Glomerular endothelial cell (primary cell): Measurements from ENCODE around the gene SLC12A5. TPM values are rescaled to one million over a fixed set of nuclear protein-coding genes. Genes with fewer than 3 reads are reported as not detected.

ENCODE experiments used
- DNase-seq: peaks from one replicate; pipeline ENCODE4 v3.0.0-alpha.2; 2011; ENCODE audit warnings: low read depth, low spot score; ENCODE audit errors: extremely low read depth
- total RNA-seq: library from RNA; depleted of rRNA; stranded (reverse); fragments of >200 nt; gene quantifications from 2 replicates; pipeline ENCODE4 v1.2.3, GENCODE V29; 2015

The SLC12A5 gene
- total RNA-seq, 1 donor from 2014 or later: 2.2 TPM

DNA sequence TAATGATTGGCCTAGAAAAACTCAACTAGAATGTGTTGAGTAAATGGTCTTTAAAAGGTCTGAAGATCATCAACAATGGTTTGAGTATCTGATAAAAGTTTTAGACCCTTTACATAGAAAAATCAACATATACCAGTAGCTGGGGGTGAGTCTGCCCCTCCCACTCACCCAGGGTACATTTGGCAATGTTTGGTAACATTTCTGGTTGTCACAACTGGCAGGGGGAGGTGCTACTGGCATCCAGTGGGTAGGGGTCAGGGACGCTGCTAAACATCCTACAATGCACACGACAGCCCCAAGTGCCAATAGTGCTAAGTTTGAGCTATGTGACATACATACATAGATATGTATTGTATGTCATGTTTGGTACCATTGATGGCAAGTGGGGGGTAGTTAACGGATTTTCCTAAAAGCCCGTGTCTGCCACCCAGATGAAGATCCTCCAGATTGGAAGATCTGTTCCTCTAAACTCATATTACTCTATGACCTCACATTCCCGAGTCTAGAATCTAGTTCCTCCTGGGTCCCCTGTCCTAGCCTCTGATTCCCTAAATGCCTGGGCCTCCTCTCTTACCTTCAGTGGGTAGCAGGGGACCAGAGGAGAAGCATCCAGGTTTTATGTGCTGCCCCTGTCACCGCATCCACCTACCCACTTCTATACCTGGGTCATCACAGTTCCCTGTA, 22.9 kb upstream of the SLC12A5 start:
- DNase-seq: no peak

DNA sequence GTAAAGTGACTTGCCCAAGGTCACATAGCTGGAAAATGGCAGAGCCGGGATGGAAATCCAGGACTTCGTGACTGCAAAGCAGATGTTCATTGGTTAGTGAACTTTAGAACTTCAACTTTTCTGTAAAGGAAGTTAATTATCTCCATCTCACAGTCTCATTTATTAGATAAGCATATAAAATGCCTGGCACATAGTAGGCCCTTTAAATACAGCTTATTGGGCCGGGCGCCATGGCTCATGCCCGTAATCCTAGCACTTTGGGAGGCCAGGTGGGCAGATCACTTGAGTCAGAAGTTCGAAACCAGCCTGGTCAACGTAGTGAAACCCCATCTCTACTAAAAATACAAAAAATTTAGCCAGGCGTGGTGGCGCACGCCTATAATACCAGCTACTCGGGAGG, 22.1 kb upstream of the SLC12A5 start:
- DNase-seq: no peak

DNA sequence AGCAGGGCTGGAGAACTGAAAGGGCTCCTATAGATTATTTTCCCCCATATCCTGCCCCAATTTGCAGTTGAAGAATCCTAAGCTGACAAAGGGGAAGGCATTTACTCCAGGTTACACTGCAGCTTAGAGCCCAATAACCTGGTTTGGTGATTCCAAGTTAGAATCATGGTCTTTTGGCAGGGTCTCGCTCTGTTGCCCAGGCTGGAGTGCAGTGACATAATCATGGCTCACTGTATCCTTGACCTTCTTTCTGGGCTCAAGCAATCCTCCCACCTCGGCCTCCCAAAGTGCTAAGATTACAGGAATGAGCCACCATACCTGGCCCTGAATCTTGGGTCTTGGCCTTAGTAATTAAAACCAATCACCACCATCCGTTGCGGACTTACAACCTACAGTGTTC, 21.3 kb upstream of the SLC12A5 start:
- no peak for DNase-seq

DNA sequence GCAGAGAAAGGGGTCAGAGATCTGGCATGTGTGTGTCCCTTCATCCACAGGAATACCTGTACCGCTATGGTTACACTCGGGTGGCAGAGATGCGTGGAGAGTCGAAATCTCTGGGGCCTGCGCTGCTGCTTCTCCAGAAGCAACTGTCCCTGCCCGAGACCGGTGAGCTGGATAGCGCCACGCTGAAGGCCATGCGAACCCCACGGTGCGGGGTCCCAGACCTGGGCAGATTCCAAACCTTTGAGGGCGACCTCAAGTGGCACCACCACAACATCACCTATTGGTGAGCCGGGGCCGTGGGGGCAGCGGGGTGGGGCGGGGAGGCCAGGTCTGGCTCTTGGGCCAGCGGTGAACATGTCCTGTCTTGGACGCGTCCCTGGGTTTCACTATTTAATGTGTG, 19.2 kb upstream of the SLC12A5 start:
- no peak for DNase-seq

DNA sequence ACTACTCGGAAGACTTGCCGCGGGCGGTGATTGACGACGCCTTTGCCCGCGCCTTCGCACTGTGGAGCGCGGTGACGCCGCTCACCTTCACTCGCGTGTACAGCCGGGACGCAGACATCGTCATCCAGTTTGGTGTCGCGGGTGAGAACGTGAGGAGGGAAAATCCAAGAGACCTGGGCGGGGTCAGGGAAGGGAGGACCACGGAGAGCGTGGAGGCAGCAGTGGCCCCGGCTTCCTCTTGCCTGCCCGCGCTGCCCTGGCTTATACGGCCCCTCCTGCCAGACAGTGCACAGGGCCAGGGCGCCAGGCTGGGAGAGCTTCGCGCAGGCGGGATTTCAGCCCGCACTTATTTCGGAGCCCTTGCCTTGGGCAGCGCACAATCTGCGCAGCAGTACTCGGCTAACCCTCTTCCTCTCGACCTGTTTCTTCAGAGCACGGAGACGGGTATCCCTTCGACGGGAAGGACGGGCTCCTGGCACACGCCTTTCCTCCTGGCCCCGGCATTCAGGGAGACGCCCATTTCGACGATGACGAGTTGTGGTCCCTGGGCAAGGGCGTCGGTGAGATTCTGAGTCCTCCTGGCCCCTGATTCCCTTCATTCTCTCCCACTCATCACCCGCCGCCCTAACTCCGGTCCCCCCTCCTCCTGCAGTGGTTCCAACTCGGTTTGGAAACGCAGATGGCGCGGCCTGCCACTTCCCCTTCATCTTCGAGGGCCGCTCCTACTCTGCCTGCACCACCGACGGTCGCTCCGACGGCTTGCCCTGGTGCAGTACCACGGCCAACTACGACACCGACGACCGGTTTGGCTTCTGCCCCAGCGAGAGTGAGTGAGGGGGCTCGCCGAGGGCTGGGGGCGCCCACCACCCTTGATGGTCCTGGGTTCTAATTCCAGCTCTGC, 18.3 kb upstream of the SLC12A5 start:
- DNase-seq: no peak

DNA sequence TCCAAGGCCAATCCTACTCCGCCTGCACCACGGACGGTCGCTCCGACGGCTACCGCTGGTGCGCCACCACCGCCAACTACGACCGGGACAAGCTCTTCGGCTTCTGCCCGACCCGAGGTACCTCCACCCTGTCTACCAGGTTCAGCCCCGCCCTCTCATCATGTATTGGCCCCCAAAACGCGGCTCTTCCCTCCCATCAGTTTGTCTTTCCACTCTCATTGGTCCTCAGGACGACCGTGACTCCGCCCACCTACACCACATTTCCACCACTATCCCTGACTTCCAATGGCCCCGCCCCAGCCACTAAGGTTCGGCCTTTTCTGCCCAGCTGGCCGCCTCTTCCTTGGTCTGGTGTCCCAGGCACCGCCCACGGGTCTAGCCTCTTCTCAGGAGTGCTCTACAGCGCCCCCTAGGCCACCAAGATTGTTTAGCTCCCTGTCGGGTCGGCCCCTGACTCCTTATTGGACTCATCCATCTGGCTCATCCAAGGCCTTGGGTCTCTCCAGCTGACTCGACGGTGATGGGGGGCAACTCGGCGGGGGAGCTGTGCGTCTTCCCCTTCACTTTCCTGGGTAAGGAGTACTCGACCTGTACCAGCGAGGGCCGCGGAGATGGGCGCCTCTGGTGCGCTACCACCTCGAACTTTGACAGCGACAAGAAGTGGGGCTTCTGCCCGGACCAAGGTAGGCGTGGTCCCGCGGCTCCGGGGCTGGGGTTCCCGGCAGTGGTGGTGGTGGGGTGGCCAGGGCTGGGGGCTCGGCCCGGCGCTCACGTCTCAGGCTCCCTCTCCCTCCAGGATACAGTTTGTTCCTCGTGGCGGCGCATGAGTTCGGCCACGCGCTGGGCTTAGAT, 17.2 kb upstream of the SLC12A5 start:
- DNase-seq: no peak

DNA sequence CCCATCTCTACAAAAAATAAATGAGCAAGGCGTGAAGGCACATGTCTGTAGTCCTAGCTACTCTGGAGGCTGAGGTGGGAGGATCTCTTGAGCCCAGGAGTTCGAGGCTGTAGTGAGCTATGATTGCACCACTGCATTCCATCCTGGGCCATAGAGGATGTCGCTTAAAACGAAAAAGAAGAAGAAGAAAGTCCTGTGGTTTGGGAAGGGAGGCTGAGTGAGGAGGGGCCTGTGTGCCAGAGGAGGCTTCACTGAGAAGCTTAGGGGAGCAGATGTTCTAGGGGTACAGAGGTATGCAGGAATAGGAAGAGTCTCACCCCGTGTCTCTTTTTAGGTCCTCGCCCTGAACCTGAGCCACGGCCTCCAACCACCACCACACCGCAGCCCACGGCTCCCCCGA, 16.1 kb upstream of the SLC12A5 start:
- no peak for DNase-seq

DNA sequence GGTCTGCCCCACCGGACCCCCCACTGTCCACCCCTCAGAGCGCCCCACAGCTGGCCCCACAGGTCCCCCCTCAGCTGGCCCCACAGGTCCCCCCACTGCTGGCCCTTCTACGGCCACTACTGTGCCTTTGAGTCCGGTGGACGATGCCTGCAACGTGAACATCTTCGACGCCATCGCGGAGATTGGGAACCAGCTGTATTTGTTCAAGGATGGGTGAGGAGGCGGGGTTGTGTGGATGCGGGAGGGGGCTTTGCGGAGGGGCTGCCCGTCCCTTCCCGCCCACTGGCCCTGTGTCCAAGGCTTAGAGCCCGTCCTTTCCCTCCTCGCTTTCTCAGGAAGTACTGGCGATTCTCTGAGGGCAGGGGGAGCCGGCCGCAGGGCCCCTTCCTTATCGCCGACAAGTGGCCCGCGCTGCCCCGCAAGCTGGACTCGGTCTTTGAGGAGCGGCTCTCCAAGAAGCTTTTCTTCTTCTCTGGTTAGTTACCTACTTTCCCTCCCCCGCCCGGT, 15.6 kb upstream of the SLC12A5 start:
- DNase-seq: no peak

DNA sequence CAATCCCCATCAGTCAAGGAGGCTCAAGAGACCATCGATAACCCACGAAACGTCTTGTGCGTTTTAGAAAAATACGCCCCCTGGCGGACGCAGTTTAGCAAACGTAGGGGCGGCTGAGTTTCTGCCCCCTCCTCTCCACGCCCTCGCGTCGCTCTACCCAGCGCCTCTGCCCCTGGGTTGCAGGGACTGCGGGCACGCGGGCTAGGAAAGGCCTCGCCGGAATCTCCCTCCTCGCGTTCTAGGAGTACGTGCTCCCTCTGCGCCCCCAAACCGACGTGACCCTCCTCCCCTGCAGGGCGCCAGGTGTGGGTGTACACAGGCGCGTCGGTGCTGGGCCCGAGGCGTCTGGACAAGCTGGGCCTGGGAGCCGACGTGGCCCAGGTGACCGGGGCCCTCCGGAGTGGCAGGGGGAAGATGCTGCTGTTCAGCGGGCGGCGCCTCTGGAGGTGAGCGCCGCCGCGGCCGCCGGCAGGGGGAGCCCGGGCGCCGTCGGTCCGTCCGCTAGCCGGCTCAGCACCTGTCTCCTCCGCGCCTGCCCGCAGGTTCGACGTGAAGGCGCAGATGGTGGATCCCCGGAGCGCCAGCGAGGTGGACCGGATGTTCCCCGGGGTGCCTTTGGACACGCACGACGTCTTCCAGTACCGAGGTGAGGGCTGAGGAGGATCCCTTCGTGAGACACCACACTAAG, 15.0 kb upstream of the SLC12A5 start:
- no peak for DNase-seq

DNA sequence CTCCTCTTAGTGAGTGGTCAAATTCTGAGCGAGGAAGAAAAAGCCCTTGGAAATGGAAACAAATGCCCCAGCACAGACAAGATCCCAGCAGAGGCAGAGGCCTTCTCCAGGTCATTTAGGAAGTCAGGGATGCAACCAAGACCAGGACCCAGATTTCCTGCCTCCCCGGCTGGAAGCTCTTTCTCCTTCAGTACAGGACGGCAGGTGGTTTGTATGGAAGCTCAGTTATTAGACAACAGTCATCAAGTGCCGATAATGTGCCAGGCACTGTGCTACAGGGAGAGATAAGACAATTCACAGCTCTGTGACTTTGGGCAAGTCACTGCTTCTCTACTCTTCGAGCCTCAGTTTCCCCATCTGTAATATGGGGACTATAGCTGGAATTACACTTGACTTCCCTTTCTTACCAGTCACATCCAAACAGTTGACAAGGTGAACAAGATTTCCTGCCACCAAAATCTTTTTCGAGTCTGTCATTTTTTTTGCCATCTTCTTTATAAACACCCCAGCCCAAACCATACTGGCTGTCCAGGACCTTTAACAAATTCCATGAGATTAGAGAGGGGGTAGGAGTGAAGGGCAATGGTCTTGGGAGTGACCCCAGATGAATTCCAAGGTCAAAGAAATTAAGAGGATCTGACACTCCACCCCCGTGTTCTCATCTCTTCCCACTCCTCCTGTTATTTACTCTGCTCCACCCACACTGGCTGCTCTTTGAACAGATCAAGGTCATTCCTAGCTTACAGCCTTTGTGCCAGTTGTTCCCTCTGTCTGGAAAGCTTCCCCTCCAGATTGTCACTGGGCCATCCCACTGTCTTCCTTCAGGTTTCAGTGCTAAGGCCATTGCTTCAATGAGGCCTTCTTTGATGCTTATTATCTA, 14.3 kb upstream of the SLC12A5 start:
- no peak for DNase-seq

DNA sequence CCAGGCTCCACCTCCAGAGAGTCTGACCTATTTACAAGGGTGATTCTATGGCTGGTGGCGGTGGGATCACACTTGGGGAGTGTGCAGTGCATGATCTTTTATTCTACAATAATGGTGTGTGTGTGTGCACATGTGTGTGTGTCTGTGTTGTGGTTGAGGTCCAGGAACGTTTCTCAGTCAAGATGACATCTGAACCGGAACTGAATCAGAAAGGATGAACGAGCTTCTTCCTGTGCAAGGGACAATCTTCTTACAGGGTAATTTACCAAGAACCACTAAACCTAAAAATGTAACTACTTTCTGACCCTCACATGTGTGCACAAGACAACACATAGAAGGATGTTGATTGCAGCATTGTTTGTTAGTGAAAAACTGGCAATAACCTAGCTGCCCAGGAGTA, 11.7 kb upstream of the SLC12A5 start:
- DNase-seq: no peak

DNA sequence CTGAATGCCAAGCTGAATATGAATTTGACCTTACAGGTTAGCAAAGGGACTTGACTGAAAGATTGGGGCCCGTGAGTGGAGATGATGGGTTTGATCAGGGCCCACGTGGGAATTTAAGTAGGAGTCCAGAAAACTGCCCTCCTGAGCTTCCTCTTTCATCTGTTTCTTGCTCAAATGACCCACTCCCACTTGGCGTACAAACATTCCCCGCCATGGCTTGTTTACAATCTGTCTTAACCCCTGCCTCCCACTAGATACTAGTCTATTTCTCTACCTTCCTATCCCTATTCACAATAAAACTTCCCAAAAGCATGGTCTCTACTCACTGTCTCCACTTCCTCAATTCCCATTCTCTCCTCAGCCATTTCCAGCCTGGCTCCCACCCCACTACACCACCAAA, 10.9 kb upstream of the SLC12A5 start:
- no peak for DNase-seq

DNA sequence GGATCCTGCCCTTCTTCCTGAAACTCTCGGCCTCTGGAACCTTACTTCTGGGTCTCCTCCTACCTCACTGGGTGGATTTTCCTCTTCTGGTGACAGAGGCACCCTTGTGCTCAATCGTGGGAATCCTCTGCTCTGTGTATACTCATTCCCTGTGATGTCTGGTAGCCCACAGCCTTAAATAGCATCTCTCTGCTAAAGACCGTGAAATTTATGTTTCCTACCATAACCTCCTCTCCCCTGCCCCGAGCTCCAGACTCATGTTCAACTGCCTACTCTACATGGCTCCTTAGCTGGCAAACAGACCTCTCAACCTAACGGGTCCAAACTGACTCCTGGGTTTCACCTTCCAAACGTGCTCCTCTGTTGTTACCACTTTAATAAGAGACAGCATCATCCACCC, 10.4 kb upstream of the SLC12A5 start:
- DNase-seq: no peak

DNA sequence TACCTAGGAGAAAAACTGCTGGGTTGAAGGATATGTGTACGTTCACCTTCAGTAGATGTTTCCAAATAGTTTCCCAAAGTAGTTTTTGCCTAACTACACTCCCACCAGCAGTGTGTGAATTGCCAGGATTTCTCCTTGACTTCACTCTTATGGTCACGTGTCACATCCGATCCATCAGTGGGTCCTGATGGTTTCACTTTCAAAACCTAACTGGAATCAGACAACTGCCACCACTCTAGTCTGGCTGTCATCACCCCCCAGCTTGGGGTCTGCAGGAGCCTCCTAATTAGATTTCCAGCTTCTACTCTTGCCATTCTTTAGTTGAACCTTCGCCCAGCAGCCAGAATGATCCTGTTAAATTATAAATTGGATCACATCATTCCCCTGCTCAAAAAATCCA, 8.5 kb upstream of the SLC12A5 start:
- no peak for DNase-seq

DNA sequence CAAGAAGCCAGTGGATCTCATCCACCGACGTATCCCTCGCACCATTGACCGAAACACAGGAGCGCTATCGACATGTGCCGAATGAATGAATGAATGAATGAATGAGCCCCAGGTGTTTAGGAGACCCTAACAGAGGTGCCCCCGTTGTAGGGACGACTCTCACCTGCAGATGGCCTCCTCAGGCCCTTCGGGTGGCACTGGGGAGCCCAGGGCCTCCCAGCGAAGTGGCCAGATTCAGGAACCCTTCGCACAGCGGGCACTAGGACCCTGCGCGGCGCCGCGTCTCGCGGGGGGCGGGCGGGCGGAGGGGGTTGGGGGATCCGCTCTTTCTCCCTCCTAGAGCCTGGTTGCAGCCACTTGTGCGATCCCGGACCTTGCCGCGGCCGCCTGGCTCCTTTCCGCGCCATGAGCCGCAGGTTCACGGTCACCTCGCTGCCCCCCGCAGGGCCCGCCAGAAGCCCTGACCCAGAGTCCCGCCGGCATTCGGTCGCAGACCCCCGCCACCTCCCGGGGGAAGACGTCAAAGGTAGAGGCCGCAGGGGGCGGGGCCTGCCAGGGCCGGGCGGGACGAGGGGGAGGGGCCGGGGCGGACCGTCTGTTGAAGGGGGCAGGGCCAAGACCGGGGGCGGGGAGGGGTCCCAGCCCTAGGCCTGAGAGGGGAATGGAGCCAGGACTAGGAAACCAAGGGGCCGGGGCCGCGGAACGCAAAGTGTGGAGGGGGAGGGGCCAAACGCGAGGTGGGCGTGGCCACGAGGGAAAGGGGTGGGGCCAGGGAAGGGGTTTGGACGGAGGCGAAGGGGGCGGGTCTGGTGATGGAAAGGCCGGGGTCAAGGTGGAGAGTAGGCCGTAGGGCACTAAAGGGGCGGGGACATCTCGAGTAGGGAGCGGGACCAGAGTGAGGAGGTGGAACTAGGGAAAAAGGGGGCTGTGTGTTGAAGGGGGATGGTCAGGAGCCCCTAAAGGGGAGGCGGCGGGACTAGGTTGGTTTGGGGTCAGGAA, 7.4 kb upstream of the SLC12A5 start:
- DNase-seq: no peak

DNA sequence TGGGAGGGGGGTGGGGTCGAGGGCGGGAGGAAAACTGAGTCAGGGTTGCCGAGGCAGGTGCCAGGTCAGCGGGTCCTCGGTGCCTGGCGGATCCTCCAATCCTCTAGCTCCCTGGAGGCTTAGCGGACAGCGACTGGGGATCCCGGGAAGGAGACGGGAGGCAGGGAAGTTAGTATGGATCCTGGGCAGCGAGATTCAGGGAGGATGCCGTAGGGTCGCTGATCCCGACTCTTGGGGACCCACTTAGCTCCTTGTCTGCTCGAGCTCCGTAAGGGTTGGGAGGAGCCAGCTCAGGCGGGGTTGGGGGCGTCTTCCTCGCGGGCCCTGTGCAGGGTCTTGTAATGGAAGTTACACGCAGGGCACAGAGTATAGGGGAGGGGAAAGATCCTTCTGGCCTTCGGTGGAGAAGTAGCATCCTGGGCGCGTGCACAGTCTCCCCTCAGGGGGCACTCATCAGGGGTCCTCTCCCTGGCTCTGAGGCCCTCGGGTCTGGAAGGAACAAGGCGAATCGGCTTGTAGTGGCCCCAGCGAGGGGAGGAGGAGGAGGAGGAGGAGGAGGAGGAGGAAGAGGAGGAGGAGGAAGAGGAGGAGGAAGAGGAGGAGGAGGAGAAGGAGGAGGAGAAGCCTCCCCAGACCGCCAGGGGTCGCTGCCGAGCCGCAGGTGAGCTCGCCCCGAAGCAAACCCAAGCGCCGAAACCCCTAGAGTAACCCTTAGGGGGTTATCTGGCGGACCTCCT, 6.4 kb upstream of the SLC12A5 start:
- DNase-seq: no peak

DNA sequence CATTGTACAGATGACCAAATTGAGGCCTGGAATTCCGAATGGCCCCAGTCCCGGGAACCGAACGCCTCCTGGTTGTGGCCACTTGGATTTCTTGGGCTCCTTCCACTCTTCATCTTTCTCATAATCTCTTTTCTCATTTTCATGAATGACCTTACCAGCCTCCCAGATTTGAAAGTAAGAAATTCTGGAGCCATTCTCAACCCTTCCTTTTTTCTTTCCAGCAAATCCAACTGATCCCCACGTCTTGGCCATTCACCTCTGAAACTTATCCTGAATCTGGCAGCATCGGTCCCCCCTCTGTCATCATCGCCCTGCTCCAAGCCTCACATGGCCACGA, 5.9 kb upstream of the SLC12A5 start:
- no peak for DNase-seq

DNA sequence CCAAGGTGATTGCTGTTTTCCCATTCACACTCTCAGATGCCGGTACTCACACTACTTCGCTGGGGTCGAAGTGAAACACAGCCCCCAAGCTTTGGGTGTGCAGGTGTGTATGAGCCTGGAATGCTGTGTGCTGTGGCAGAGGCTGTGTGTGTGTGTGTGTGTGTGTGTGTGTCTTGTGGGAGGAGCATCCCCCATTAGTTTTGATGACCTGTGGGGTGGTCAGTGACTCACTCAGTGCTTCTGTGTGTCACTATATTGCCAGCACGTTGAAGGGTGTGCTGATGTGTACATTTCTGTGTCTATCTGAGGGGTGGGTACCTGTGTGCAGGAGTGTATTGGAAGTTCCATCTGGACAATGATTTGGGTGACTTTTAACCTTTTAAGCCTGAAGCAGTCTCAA, 5.0 kb upstream of the SLC12A5 start:
- no peak for DNase-seq
